ENCODE results near the gene PRPF6. TPM values are rescaled to one million over a fixed set of nuclear protein-coding genes. Genes with fewer than 3 reads are reported as not detected.

The PRPF6 gene
- total RNA-seq, 1 donor, result 55.4 TPM

GRCh38 chr20:63935447-63935846, 45.5 kb upstream of the PRPF6 start:
- TF ChIP-seq, protein P1, sequence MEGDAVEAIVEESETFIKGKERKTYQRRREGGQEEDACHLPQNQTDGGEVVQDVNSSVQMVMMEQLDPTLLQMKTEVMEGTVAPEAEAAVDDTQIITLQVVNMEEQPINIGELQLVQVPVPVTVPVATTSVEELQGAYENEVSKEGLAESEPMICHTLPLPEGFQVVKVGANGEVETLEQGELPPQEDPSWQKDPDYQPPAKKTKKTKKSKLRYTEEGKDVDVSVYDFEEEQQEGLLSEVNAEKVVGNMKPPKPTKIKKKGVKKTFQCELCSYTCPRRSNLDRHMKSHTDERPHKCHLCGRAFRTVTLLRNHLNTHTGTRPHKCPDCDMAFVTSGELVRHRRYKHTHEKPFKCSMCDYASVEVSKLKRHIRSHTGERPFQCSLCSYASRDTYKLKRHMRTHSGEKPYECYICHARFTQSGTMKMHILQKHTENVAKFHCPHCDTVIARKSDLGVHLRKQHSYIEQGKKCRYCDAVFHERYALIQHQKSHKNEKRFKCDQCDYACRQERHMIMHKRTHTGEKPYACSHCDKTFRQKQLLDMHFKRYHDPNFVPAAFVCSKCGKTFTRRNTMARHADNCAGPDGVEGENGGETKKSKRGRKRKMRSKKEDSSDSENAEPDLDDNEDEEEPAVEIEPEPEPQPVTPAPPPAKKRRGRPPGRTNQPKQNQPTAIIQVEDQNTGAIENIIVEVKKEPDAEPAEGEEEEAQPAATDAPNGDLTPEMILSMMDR (IDR thresholded peaks at IDR 0.05; ENCODE audit: insufficient read depth, low read length), result no peak
- no peak for DNase-seq (ENCODE audit: low read depth)
- H3K4me3 ChIP-seq (ENCODE audit: low read depth, low read length), result no peak overlapping the region

GRCh38 chr20:63937596-63937995, 43.3 kb upstream of the PRPF6 start:
- TF ChIP-seq, protein P1 (IDR thresholded peaks at IDR 0.05; ENCODE audit: insufficient read depth, low read length), result no peak
- H3K4me3 ChIP-seq (ENCODE audit: low read depth, low read length), result no peak overlapping the region
- DNase-seq (ENCODE audit: low read depth), result no peak

DNA sequence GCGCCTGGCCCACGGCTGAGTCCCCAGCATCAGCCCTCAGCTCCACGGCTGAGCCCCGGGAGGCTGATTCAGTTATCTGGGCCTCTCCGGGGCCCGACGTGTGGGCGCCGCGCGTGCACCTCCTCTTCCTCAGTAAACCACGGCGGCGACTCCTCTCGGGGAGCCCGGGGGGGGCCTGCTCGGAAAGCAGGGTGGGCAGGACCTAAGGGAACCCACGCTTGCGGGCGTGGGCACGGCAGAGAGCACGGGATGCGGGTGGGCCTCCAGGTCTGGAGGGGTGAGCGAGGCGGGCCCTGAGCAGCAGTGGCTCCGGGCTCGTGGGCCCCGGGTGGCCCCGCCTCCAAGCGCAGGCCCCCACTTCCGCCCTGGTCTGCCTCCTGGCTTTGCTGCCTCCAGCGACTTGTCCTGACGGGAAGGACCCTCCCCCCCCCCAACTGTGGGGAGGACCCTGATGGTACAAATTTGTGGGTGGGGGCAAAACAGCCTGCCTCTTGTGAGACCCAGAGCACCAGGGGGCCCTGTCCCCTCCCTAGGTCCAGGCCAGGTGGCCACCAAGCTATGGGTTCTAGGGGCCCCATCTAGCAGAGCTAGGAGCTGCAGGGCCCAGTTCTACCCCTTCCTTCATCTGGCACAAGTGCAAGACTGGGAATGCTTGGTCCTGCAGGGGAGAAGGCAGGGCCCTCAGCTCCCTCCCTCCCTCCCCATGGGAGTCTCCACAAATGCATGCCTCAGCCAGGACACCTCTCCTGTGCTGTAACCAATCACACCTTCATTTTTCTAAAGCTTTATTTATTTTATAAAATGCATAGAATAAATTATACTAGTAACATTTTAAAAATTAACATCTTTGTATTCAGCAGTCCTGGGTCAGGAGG, 41.6 kb upstream of the PRPF6 start:
- H3K4me3 ChIP-seq (ENCODE audit: low read depth, low read length), result no peak overlapping the region
- TF ChIP-seq, protein P1 (IDR thresholded peaks at IDR 0.05; ENCODE audit: insufficient read depth, low read length), result no peak
- DNase-seq (ENCODE audit: low read depth), result no peak

DNA sequence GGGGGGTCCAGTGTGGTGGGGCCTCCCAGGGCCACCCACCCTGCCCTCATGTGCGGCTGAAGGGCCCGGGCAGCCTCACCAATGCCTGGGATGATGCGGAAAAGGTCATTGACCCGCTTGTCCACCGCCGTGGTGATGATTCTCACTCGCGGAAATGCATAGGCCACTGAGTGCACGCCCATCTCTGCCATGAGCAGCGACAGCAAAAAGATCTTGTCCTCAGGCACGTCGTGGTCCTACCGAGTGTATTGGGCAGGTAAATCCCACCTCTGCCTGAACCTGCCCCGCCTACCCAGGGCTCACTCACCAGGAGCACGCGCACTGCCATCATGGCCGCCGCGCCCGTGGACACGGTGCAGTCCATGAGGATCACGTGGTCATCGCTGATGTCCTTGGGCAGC, 40.9 kb upstream of the PRPF6 start:
- TF ChIP-seq, protein P1 (IDR thresholded peaks at IDR 0.05; ENCODE audit: insufficient read depth, low read length), result no peak

GRCh38 chr20:63940472-63941266, 40.3 kb upstream of the PRPF6 start:
- TF ChIP-seq, protein P1 (IDR thresholded peaks at IDR 0.05; ENCODE audit: insufficient read depth, low read length), result no peak
- H3K4me3 ChIP-seq (ENCODE audit: low read depth, low read length), result no peak overlapping the region
- no peak for DNase-seq (ENCODE audit: low read depth)

More for the DNA sequence above, 40.9 kb upstream of the PRPF6 start:
- no peak for DNase-seq (ENCODE audit: low read depth)
- no peak overlapping the region for H3K4me3 ChIP-seq (ENCODE audit: low read depth, low read length)

DNA sequence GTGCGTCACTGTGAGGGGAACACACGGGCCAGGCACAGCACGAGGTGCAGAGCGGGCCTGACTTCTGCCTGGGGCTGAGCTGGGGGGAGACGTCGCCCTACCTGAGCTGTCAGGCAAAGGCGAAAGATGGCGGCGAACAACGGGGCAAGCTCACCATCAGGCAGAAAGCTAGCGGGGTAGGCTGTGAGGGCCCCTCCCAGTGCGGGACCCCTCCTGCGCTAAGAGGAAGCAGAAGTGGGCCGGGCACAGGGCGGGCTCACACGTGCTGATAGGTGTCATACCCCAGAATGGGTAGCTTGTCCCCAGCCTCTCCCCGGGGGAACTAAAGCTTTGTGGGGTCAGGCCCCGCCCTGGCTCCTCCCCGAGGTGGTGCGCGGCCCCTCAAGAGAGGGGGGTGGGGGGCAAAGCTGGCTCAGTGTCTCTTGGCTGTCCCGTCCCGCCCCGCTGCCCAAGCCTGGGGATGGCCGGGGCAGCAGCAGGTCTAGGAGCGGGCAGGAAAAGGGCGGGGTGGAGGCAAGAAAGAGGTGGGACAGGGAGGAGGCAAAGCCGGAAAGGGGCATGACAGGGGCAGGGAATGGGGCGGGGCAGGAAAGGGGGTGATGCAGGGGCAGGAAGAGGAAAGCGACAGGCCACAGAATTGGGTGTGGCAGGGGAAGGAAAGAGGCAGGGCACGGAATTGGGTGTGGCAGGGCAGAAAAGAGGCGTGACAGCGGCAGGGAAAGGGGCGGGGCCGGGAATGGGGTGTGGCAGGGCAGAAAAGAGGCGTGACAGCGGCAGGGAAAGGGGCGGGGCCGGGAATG, 39.5 kb upstream of the PRPF6 start:
- DNase-seq (ENCODE audit: low read depth), result no peak

More for the DNA sequence above, 39.5 kb upstream of the PRPF6 start:
- TF ChIP-seq, protein P1 (IDR thresholded peaks at IDR 0.05; ENCODE audit: insufficient read depth, low read length), result no peak
- no peak overlapping the region for H3K4me3 ChIP-seq (ENCODE audit: low read depth, low read length)
